Hepatocyte (in vitro differentiated cells): ENCODE results near the gene MX1. TPM values are rescaled to one million over a fixed set of nuclear protein-coding genes. Genes with fewer than 3 reads are reported as not detected.
A peak's percentile ranks its signal among the peaks of the same experiment; 100 is the strongest.

ENCODE experiments used
- DNase-seq: peaks from one replicate; pipeline ENCODE4 v3.0.0-alpha.2; 2016; ENCODE audit warnings: low spot score
- H2AFZ ChIP-seq: fragments of 200-600 bp; sonication (generic); 2 replicates; pipeline ENCODE4 v1.6.0; 2016; ENCODE audit warnings: antibody characterized with exemption, mild to moderate bottlenecking
- H3K27ac ChIP-seq: fragments of 200-600 bp; sonication (generic); 2 replicates; pipeline ENCODE4 v1.5.1; 2016; ENCODE audit warnings: mild to moderate bottlenecking
- H3K27me3 ChIP-seq: fragments of 200-600 bp; sonication (generic); 2 replicates; pipeline ENCODE4 v1.6.1; 2016
- H3K36me3 ChIP-seq: fragments of 200-600 bp; sonication (generic); replicated peaks from 2 replicates; pipeline ENCODE4 v1.5.1; 2016; ENCODE audit warnings: low read depth; ENCODE audit not compliant: insufficient read depth
- H3K4me1 ChIP-seq: fragments of 200-600 bp; sonication (generic); 2 replicates; pipeline ENCODE4 v1.5.1; 2016; ENCODE audit warnings: mild to moderate bottlenecking, moderate library complexity; ENCODE audit not compliant: insufficient read depth
- H3K4me2 ChIP-seq: fragments of 200-600 bp; sonication (generic); 2 replicates; pipeline ENCODE4 v1.6.0; 2016
- H3K4me3 ChIP-seq: fragments of 200-600 bp; sonication (generic); 2 replicates; pipeline ENCODE4 v1.5.1; 2016; ENCODE audit warnings: mild to moderate bottlenecking
- H3K79me2 ChIP-seq: fragments of 200-600 bp; sonication (generic); 2 replicates; pipeline ENCODE4 v1.6.0; 2017; ENCODE audit warnings: mild to moderate bottlenecking
- H3K9me2 ChIP-seq: fragments of 200-600 bp; sonication (generic); replicated peaks from 2 replicates; pipeline ENCODE4 v1.6.0; 2017; ENCODE audit warnings: mild to moderate bottlenecking; ENCODE audit not compliant: insufficient read depth
- H3K9me3 ChIP-seq: fragments of 200-600 bp; sonication (generic); 2 replicates; pipeline ENCODE4 v1.5.1; 2016; ENCODE audit warnings: low read depth, mild to moderate bottlenecking
- H4K20me1 ChIP-seq: fragments of 200-600 bp; sonication (generic); 2 replicates; pipeline ENCODE4 v1.6.0; 2016; ENCODE audit warnings: mild to moderate bottlenecking; ENCODE audit not compliant: insufficient read depth, poor library complexity, severe bottlenecking
- EZH2 ChIP-seq: fragments of 200-600 bp; sonication (generic); IDR thresholded peaks from 2 replicates; pipeline ENCODE4 v1.6.1; 2016; ENCODE audit warnings: antibody characterized with exemption, mild to moderate bottlenecking, borderline replicate concordance
- EZH2phosphoT487 ChIP-seq: fragments of 200-600 bp; sonication (generic); IDR thresholded peaks from one replicate; pipeline ENCODE4 v1.6.1; 2018; ENCODE audit warnings: antibody characterized with exemption, mild to moderate bottlenecking, low read depth, moderate library complexity; ENCODE audit not compliant: unreplicated experiment, severe bottlenecking
- WGBS: methylation state at CpG from one replicate; pipeline ENCODE4 v1.1.6; 2016; ENCODE audit warnings: low lambda C conversion rate; ENCODE audit errors: missing lambda C conversion rate; 5-methylcytosine and 5-hydroxymethylcytosine counted together
- polyA plus RNA-seq: library from polyadenylated mRNA; unstranded; fragments of >200 nt; fragmentation: Nextera tagmentation; extraction: Ambion mirVana; gene quantifications from 2 replicates; pipeline ENCODE4 v1.2.1, GENCODE V29; 2016
- total RNA-seq: library from RNA; depleted of rRNA; stranded (reverse); fragments of >200 nt; gene quantifications from 2 replicates; pipeline ENCODE4 v1.2.3, GENCODE V29; 2014
- TF ChIP-seq, protein P1 (sequence below): fragments of 200-600 bp; sonication (generic); IDR thresholded peaks from 2 replicates; pipeline ENCODE4 v1.5.1; 2016; ENCODE audit warnings: antibody characterized with exemption, mild to moderate bottlenecking; ENCODE audit not compliant: poor library complexity

MX1 gene
- total and polyA plus RNA-seq, 2 experiments from 2014 or later: 14.2 to 26.6 TPM

DNA sequence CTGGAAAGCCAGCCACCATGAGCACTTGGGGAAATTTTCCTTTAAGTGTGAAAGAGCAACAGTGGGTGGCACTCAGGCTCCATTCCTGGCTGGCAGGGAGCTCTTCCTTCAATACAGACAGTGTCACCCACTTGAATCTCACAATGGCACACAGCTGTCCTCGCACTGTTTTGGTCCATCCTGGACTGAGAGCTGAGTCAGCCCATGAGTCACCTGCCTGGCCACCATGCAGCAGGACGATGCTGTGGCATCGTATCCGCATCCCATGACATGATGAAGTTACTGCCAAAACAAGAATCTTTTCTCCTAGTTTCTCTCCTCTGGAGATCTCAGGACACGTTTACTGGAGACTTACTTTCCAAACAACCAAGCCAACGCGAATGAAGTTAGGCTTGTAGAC lies 75.9 kb downstream of the MX1 start:
- Histone ChIP-seq H3K4me3 (no peak overlapping the region), H3K4me2 (peak overlapping the region; percentile 86), H3K36me3 (no peaks in the 10 kb centered on the region), H2AFZ (no peak overlapping the region), H3K27ac (peak overlapping the region; percentile 95), H3K79me2 (peaks cover 79% of the 10 kb centered on the region), H3K9me3 (no peaks in the 10 kb centered on the region), H3K9me2 (no peaks in the 10 kb centered on the region), H3K27me3 (peaks cover 15% of the 10 kb centered on the region), H3K4me1 (peaks cover 42% of the 10 kb centered on the region), H4K20me1 (peaks cover 26% of the 10 kb centered on the region)
- TF ChIP-seq, protein P1, sequence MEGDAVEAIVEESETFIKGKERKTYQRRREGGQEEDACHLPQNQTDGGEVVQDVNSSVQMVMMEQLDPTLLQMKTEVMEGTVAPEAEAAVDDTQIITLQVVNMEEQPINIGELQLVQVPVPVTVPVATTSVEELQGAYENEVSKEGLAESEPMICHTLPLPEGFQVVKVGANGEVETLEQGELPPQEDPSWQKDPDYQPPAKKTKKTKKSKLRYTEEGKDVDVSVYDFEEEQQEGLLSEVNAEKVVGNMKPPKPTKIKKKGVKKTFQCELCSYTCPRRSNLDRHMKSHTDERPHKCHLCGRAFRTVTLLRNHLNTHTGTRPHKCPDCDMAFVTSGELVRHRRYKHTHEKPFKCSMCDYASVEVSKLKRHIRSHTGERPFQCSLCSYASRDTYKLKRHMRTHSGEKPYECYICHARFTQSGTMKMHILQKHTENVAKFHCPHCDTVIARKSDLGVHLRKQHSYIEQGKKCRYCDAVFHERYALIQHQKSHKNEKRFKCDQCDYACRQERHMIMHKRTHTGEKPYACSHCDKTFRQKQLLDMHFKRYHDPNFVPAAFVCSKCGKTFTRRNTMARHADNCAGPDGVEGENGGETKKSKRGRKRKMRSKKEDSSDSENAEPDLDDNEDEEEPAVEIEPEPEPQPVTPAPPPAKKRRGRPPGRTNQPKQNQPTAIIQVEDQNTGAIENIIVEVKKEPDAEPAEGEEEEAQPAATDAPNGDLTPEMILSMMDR: no peak
- TF ChIP-seq EZH2 (no peak), EZH2phosphoT487 (no peak)
- DNase-seq: no peak
- WGBS: 83% methylated on average over 7 of the region's 7 CpGs

DNA sequence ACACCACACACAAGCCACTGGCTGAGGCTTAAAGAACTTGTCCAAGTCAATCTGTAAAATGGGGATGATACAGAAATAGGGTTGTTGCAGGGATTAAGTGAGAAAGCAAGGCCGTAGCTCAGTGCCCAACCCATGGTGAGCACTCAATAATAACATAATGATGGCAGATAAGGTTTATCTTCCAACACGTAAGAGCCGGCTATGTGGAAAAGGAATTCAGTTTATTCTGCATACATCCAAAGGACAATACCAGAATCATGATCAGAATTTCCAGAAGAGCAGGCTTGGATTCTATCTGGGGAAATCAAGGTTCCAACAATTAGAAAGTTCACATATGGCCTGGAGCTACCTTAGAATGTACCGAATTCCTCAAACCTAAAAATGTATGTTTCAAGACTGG lies 77.3 kb downstream of the MX1 start:
- peak overlapping the region; percentile 95 for H3K27ac ChIP-seq
- peaks cover 83% of the 10 kb centered on the region for H3K79me2 ChIP-seq
- H3K36me3 ChIP-seq: no peaks in the 10 kb centered on the region
- peaks cover 26% of the 10 kb centered on the region for H4K20me1 ChIP-seq
- WGBS: 69% methylated on average over 4 of the region's 4 CpGs
- no peak for TF ChIP-seq EZH2phosphoT487
- no peak for TF ChIP-seq EZH2
- TF ChIP-seq, protein P1: no peak
- no peak overlapping the region for H3K4me3 ChIP-seq
- peaks cover 17% of the 10 kb centered on the region for H3K27me3 ChIP-seq
- H2AFZ ChIP-seq: no peak overlapping the region
- no peaks in the 10 kb centered on the region for H3K9me3 ChIP-seq
- peaks cover 38% of the 10 kb centered on the region for H3K4me1 ChIP-seq
- no peaks in the 10 kb centered on the region for H3K9me2 ChIP-seq
- H3K4me2 ChIP-seq: peak overlapping the region; percentile 86
- DNase-seq: no peak

DNA sequence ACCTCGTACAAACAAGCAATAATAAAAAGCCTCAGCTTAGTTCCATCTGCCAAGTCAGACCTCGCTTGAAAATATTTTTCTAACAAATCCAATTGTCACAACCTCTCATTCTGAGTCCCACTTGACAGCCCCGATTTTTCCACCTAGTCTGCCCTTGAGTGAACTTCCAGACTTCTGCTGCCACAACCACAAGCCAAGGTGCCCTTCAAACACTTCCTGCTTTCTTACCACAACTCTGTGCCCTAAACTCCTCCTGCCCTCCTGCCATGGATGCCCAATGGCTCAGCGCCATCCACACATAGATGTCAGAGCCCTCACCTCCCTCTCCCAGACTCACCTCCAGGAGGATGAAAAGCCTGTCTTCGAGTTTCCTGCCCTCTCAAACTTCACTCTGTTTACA lies 78.0 kb downstream of the MX1 start:
- H2AFZ ChIP-seq: no peak overlapping the region
- H4K20me1 ChIP-seq: peaks cover 26% of the 10 kb centered on the region
- no peak overlapping the region for H3K4me3 ChIP-seq
- WGBS: 61% methylated on average over 5 of the region's 5 CpGs
- no peaks in the 10 kb centered on the region for H3K9me2 ChIP-seq
- peaks cover 24% of the 10 kb centered on the region for H3K27me3 ChIP-seq
- H3K9me3 ChIP-seq: no peaks in the 10 kb centered on the region
- H3K4me1 ChIP-seq: peaks cover 38% of the 10 kb centered on the region
- no peaks in the 10 kb centered on the region for H3K36me3 ChIP-seq
- TF ChIP-seq, protein P1: no peak
- TF ChIP-seq EZH2phosphoT487 (no peak), EZH2 (no peak)
- peak overlapping the region; percentile 95 for H3K27ac ChIP-seq
- H3K4me2 ChIP-seq: peak overlapping the region; percentile 86
- DNase-seq: no peak
- H3K79me2 ChIP-seq: peaks cover 81% of the 10 kb centered on the region
